GM19397 (cell line): ENCODE measurements around the gene GBX1.

Source experiments
- ATAC-seq: cut with Tn5 transposase; IDR thresholded peaks from one replicate; pipeline ENCODE4 v1.9.1; 2021; ENCODE audit warnings: mild to moderate bottlenecking, moderate library complexity; ENCODE audit not compliant: unreplicated experiment

The GBX1 gene

GRCh38 chr7:151174246-151175046 lies 7.0 kb upstream of the GBX1 start:
- ATAC-seq, result no peak

GRCh38 chr7:151173386-151174245 lies 6.1 kb upstream of the GBX1 start:
- no peak for ATAC-seq

GRCh38 chr7:151172273-151173141 lies 5.0 kb upstream of the GBX1 start:
- ATAC-seq, result peak; percentile 66

GRCh38 chr7:151168787-151169162 lies 1.3 kb upstream of the GBX1 start:
- ATAC-seq, result no peak

- ATAC-seq, result no peak
Measured at GRCh38 chr7:151168003-151168786, 701 bp upstream of the GBX1 start.

GRCh38 chr7:151166629-151167196 lies 781 bp downstream of the GBX1 start:
- ATAC-seq, result no peak

- ATAC-seq, result no peak
Measured at GRCh38 chr7:151161757-151162156, 5.7 kb downstream of the GBX1 start.

GRCh38 chr7:151157645-151158329 lies 9.7 kb downstream of the GBX1 start:
- ATAC-seq, result no peak

- no peak for ATAC-seq
Measured at GRCh38 chr7:151152643-151153513, 14.6 kb downstream of the GBX1 start.

- no peak for ATAC-seq
Measured at GRCh38 chr7:151150388-151150787, 17.1 kb downstream of the GBX1 start.

GRCh38 chr7:151148319-151149259 lies 18.9 kb downstream of the GBX1 start:
- no peak for ATAC-seq

- ATAC-seq, result no peak
Measured at GRCh38 chr7:151146761-151147160, 20.7 kb downstream of the GBX1 start.

GRCh38 chr7:151144387-151144786 lies 23.1 kb downstream of the GBX1 start:
- no peak for ATAC-seq

- ATAC-seq, result no peak
Measured at GRCh38 chr7:151143261-151144015, 24.1 kb downstream of the GBX1 start.

GRCh38 chr7:151142686-151143040 lies 24.8 kb downstream of the GBX1 start:
- ATAC-seq, result no peak

- no peak for ATAC-seq
Measured at GRCh38 chr7:151141855-151142685, 25.4 kb downstream of the GBX1 start.
